PC-9 (cell line): ENCODE results near the gene FAF1. TPM values are rescaled to one million over a fixed set of nuclear protein-coding genes. Genes with fewer than 3 reads are reported as not detected.

ENCODE experiments used
- BruUV-seq: library from RNA; stranded (reverse); fragments of 400-500 nt; replicated peaks from 2 replicates; lab custom pipeline; 2021; lab: Mats Ljungman, UMichigan
- CTCF ChIA-PET: fragments of 300-600 bp; sonication (Branson Sonifier 250); formaldehyde crosslinking; loops from one replicate; lab custom pipeline; 2022; ENCODE audit warnings: antibody characterized with exemption; lab: Charles Lee
- POLR2A ChIA-PET: fragments of 300-600 bp; sonication (Branson Sonifier 250); formaldehyde crosslinking; loops from one replicate; lab custom pipeline; 2022; ENCODE audit warnings: antibody characterized with exemption; ENCODE audit not compliant: unreplicated experiment; lab: Charles Lee
- DNase-seq, 2 experiments: peaks; one replicate each; pipeline versions ENCODE4 v3.0.0 to v3.0.0-alpha.2; 2015 to 2022; ENCODE audit warnings: mixed read lengths in 1 of 2
- H2AFZ ChIP-seq: fragments of 200-600 bp; sonication (generic); 2 replicates; pipeline ENCODE4 v1.8.1; 2017; ENCODE audit warnings: antibody characterized with exemption
- H3F3A ChIP-seq: fragments of 200-600 bp; sonication (generic); 2 replicates; pipeline ENCODE4 v1.8.1; 2017; ENCODE audit warnings: antibody characterized with exemption, mild to moderate bottlenecking, low read depth; ENCODE audit not compliant: insufficient read depth
- H3K27ac ChIP-seq: fragments of 200-600 bp; sonication (generic); 2 replicates; pipeline ENCODE4 v1.6.1; 2016; ENCODE audit warnings: mixed run types
- H3K27me3 ChIP-seq: fragments of 200-600 bp; sonication (generic); 2 replicates; pipeline ENCODE4 v1.6.1; 2016; ENCODE audit warnings: low read depth, mixed run types; ENCODE audit not compliant: insufficient read depth
- H3K36me3 ChIP-seq: fragments of 200-600 bp; sonication (generic); 2 replicates; pipeline ENCODE4 v1.6.1; 2016; ENCODE audit warnings: low read depth, mixed run types
- H3K4me1 ChIP-seq: fragments of 200-600 bp; sonication (generic); replicated peaks from 2 replicates; pipeline ENCODE4 v1.6.1; 2016; ENCODE audit warnings: mixed run types; ENCODE audit not compliant: insufficient read depth
- H3K4me2 ChIP-seq: fragments of 200-600 bp; sonication (generic); 2 replicates; pipeline ENCODE4 v1.6.1; 2017; ENCODE audit warnings: mixed run types
- H3K4me3 ChIP-seq: fragments of 200-600 bp; sonication (generic); 2 replicates; pipeline ENCODE4 v1.6.1; 2016; ENCODE audit warnings: mixed run types
- H3K79me2 ChIP-seq: fragments of 200-600 bp; sonication (generic); 2 replicates; pipeline ENCODE4 v1.6.1; 2017; ENCODE audit warnings: low read depth, mixed run types
- H3K9me2 ChIP-seq: fragments of 200-600 bp; sonication (generic); 2 replicates; pipeline ENCODE4 v1.8.1; 2017; ENCODE audit warnings: mild to moderate bottlenecking; ENCODE audit not compliant: insufficient read depth
- H3K9me3 ChIP-seq: fragments of 200-600 bp; sonication (generic); 2 replicates; pipeline ENCODE4 v1.8.1; 2016; ENCODE audit warnings: low read depth; ENCODE audit not compliant: insufficient read depth
- H4K20me1 ChIP-seq: fragments of 200-600 bp; sonication (generic); 2 replicates; pipeline ENCODE4 v1.8.1; 2017; ENCODE audit not compliant: insufficient read depth
- EZH2 ChIP-seq: fragments of 200-600 bp; sonication (generic); IDR thresholded peaks from 2 replicates; pipeline ENCODE4 v1.8.0; 2017; ENCODE audit warnings: antibody characterized with exemption, low read depth
- intact Hi-C: fragments of 100-400 bp; cut with micrococcal nuclease; formaldehyde crosslinking; loops from one replicate; pipeline ENCODE4 v1.10.0; 2022; ENCODE audit not compliant: unreplicated experiment
- total RNA-seq: library from RNA; stranded (reverse); gene quantifications from 2 replicates; pipeline ENCODE4 v1.2.3, GENCODE V29; 2021
- TF ChIP-seq, protein P1 (sequence below): fragments of 200-600 bp; sonication (generic); conservative IDR thresholded peaks from 2 replicates; pipeline ENCODE4 v1.6.1; 2017; ENCODE audit warnings: mixed run types, antibody characterized with exemption, mild to moderate bottlenecking, moderate library complexity

FAF1 gene
- total RNA-seq, 1 experiment from 2014 or later: 105 TPM

DNA sequence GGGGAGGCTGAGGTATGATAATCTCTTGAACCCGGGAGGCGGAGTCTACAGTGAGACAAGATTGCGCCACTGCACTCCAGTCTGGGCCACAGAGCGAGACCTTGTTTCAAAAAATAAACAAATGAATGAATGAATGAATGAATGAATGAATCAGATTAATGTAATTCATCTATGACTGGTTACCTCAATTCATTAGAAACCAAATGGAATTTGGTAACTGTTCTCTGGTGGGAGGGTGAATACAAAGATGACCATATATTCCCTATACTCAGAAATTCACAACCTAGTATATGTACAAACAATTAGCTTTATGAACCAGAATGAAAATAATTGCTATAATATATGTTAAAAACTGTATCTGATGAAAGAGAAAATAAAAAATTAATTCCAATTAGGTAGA lies 80.9 kb downstream of the FAF1 start:
- Histone ChIP-seq H4K20me1 (no peaks in the 10 kb centered on the region), H3K79me2 (peaks cover 33% of the 10 kb centered on the region), H2AFZ (no peak overlapping the region), H3K27me3 (no peaks in the 10 kb centered on the region), H3F3A (peaks cover 31% of the 10 kb centered on the region; the same call in 1 of the 2 replicates), H3K4me3 (no peak overlapping the region), H3K36me3 (no peaks in the 10 kb centered on the region), H3K27ac (no peak overlapping the region), H3K9me3 (no peaks in the 10 kb centered on the region), H3K4me2 (no peak overlapping the region), H3K9me2 (no peaks in the 10 kb centered on the region), H3K4me1 (no peaks in the 10 kb centered on the region)
- CTCF ChIA-PET: no interaction called here
- POLR2A ChIA-PET: no interaction called here
- no peak for TF ChIP-seq EZH2
- TF ChIP-seq, protein P1, sequence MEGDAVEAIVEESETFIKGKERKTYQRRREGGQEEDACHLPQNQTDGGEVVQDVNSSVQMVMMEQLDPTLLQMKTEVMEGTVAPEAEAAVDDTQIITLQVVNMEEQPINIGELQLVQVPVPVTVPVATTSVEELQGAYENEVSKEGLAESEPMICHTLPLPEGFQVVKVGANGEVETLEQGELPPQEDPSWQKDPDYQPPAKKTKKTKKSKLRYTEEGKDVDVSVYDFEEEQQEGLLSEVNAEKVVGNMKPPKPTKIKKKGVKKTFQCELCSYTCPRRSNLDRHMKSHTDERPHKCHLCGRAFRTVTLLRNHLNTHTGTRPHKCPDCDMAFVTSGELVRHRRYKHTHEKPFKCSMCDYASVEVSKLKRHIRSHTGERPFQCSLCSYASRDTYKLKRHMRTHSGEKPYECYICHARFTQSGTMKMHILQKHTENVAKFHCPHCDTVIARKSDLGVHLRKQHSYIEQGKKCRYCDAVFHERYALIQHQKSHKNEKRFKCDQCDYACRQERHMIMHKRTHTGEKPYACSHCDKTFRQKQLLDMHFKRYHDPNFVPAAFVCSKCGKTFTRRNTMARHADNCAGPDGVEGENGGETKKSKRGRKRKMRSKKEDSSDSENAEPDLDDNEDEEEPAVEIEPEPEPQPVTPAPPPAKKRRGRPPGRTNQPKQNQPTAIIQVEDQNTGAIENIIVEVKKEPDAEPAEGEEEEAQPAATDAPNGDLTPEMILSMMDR: no peak
- intact Hi-C loops: no loop called here
- no TSS peak for BruUV-seq
- no peak for DNase-seq

DNA sequence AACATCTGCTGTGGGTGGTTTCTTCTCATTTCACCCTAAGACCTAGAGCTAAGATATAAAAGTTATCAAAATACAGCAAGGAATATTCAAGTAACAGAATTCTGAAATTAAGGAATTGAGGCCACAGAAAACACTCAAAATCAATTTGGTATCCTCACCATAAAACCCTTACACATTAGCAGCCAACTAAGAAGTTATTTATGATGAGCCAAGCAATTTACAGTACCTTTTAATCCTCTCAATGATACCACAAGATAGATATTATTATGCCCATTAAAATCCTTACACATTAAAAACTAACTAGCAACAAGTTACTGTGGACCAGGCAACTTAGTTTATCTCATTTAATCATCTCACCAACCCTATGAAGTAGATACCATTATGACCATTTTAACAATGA lies 81.6 kb downstream of the FAF1 start:
- H3K9me2 ChIP-seq: no peaks in the 10 kb centered on the region
- H3K4me2 ChIP-seq: no peak overlapping the region
- H3K4me1 ChIP-seq: no peaks in the 10 kb centered on the region
- POLR2A ChIA-PET: no interaction called here
- no peak overlapping the region for H2AFZ ChIP-seq
- H3K4me3 ChIP-seq: no peak overlapping the region
- no peaks in the 10 kb centered on the region for H3K36me3 ChIP-seq
- no peaks in the 10 kb centered on the region for H3K9me3 ChIP-seq
- H3F3A ChIP-seq: peaks cover 31% of the 10 kb centered on the region; the same call in 1 of the 2 replicates
- H3K27ac ChIP-seq: peak overlapping the region; percentile 33; the same call in 1 of the 2 replicates
- intact Hi-C loops: no loop called here
- CTCF ChIA-PET: no interaction called here
- H3K79me2 ChIP-seq: peaks cover 36% of the 10 kb centered on the region
- BruUV-seq: no TSS peak
- no peaks in the 10 kb centered on the region for H3K27me3 ChIP-seq
- H4K20me1 ChIP-seq: no peaks in the 10 kb centered on the region
- no peak for DNase-seq
- TF ChIP-seq EZH2: no peak
- TF ChIP-seq, protein P1: no peak

DNA sequence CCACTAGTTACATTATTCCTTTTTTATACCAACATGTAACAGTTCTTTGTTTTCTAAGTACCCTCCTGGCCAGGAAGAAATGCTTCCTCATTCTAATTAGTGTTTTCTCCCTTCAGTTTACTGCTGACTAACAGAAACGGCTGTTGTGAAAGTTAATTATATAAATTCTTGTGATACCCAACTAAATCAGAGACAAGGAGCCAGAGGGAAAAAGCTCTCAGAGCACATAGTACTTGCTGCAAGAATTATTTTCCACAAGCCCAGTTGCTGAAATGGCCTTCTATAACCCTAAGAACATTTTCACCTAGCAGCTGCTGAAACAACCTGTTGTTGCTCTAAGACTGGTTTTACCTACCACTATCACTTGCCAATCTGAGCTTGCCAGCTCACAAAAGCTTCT lies 82.4 kb downstream of the FAF1 start:
- intact Hi-C loops: no loop called here
- H3K4me1 ChIP-seq: no peaks in the 10 kb centered on the region
- peaks cover 31% of the 10 kb centered on the region; the same call in 1 of the 2 replicates for H3F3A ChIP-seq
- peaks cover 41% of the 10 kb centered on the region for H3K79me2 ChIP-seq
- no peaks in the 10 kb centered on the region for H3K27me3 ChIP-seq
- no peak overlapping the region for H3K4me3 ChIP-seq
- H3K36me3 ChIP-seq: no peaks in the 10 kb centered on the region
- no peak overlapping the region for H3K4me2 ChIP-seq
- no peaks in the 10 kb centered on the region for H3K9me3 ChIP-seq
- H4K20me1 ChIP-seq: no peaks in the 10 kb centered on the region
- no peak for TF ChIP-seq EZH2
- TF ChIP-seq, protein P1: no peak
- H3K27ac ChIP-seq: peak overlapping the region; percentile 33; the same call in 1 of the 2 replicates
- H2AFZ ChIP-seq: no peak overlapping the region
- CTCF ChIA-PET: no interaction called here
- no peak for DNase-seq
- POLR2A ChIA-PET: no interaction called here
- H3K9me2 ChIP-seq: no peaks in the 10 kb centered on the region
- BruUV-seq: no TSS peak
